Measurements from ENCODE around the gene PTTG1IP.

The PTTG1IP gene

GRCh38 chr21:44840771-44841170, 32.7 kb downstream of the PTTG1IP start:
- TF ChIP-seq CTCF (conservative IDR thresholded peaks at IDR 0.05; ENCODE audit: low read depth, low read length), result no peak

GRCh38 chr21:44838951-44839350, 34.5 kb downstream of the PTTG1IP start:
- Histone ChIP-seq H3K4me3 (IDR thresholded peaks at IDR 0.05; ENCODE audit: insufficient read depth, low read depth, low read length) (no peak overlapping the region), H2AFZ (ENCODE audit: low read depth) (no peak overlapping the region), H3K79me2 (ENCODE audit: insufficient read depth, low read depth) (no peaks in the 10 kb centered on the region), H3K4me1 (ENCODE audit: low read depth, poor library complexity, severe bottlenecking) (no peaks in the 10 kb centered on the region), H3K4me2 (no peak overlapping the region), H3K36me3 (ENCODE audit: insufficient read depth) (no peaks in the 10 kb centered on the region), H4K20me1 (ENCODE audit: insufficient read depth) (no peaks in the 10 kb centered on the region), H3K27ac (no peak overlapping the region), H3K9ac (no peak overlapping the region), H3K27me3 (ENCODE audit: insufficient read depth, low read depth) (peaks cover 52% of the 10 kb centered on the region)
- no peak for TF ChIP-seq CTCF (conservative IDR thresholded peaks at IDR 0.05; ENCODE audit: low read depth, low read length)

More at GRCh38 chr21:44840771-44841170, 32.7 kb downstream of the PTTG1IP start:
- Histone ChIP-seq H3K27me3 (ENCODE audit: insufficient read depth, low read depth) (peaks cover 40% of the 10 kb centered on the region), H4K20me1 (ENCODE audit: insufficient read depth) (no peaks in the 10 kb centered on the region), H3K9ac (no peak overlapping the region), H3K27ac (no peak overlapping the region), H3K79me2 (ENCODE audit: insufficient read depth, low read depth) (no peaks in the 10 kb centered on the region), H3K4me2 (no peak overlapping the region), H2AFZ (ENCODE audit: low read depth) (no peak overlapping the region), H3K36me3 (ENCODE audit: insufficient read depth) (no peaks in the 10 kb centered on the region), H3K4me1 (ENCODE audit: low read depth, poor library complexity, severe bottlenecking) (no peaks in the 10 kb centered on the region), H3K4me3 (IDR thresholded peaks at IDR 0.05; ENCODE audit: insufficient read depth, low read depth, low read length) (no peak overlapping the region)

- H3K27me3 ChIP-seq (ENCODE audit: insufficient read depth, low read depth), result peaks cover 53% of the 10 kb centered on the region
Measured at GRCh38 chr21:44838039-44838895, 35.2 kb downstream of the PTTG1IP start.

GRCh38 chr21:44837537-44837936, 36.0 kb downstream of the PTTG1IP start:
- no peak overlapping the region for H2AFZ ChIP-seq (ENCODE audit: low read depth)

More at GRCh38 chr21:44838039-44838895, 35.2 kb downstream of the PTTG1IP start:
- H2AFZ ChIP-seq (ENCODE audit: low read depth), result no peak overlapping the region
- TF ChIP-seq CTCF (conservative IDR thresholded peaks at IDR 0.05; ENCODE audit: low read depth, low read length), result no peak
- H4K20me1 ChIP-seq (ENCODE audit: insufficient read depth), result no peaks in the 10 kb centered on the region
- no peaks in the 10 kb centered on the region for H3K4me1 ChIP-seq (ENCODE audit: low read depth, poor library complexity, severe bottlenecking)
- no peaks in the 10 kb centered on the region for H3K79me2 ChIP-seq (ENCODE audit: insufficient read depth, low read depth)
- H3K9ac ChIP-seq, result no peak overlapping the region
- no peak overlapping the region for H3K27ac ChIP-seq
- no peaks in the 10 kb centered on the region for H3K36me3 ChIP-seq (ENCODE audit: insufficient read depth)
- no peak overlapping the region for H3K4me2 ChIP-seq
- H3K4me3 ChIP-seq (IDR thresholded peaks at IDR 0.05; ENCODE audit: insufficient read depth, low read depth, low read length), result no peak overlapping the region

More at GRCh38 chr21:44837537-44837936, 36.0 kb downstream of the PTTG1IP start:
- H4K20me1 ChIP-seq (ENCODE audit: insufficient read depth), result no peaks in the 10 kb centered on the region
- H3K4me1 ChIP-seq (ENCODE audit: low read depth, poor library complexity, severe bottlenecking), result no peaks in the 10 kb centered on the region
- H3K4me2 ChIP-seq, result no peak overlapping the region
- H3K27ac ChIP-seq, result no peak overlapping the region
- no peaks in the 10 kb centered on the region for H3K79me2 ChIP-seq (ENCODE audit: insufficient read depth, low read depth)
- no peak for TF ChIP-seq CTCF (conservative IDR thresholded peaks at IDR 0.05; ENCODE audit: low read depth, low read length)
- H3K4me3 ChIP-seq (IDR thresholded peaks at IDR 0.05; ENCODE audit: insufficient read depth, low read depth, low read length), result no peak overlapping the region
- H3K36me3 ChIP-seq (ENCODE audit: insufficient read depth), result no peaks in the 10 kb centered on the region
- H3K9ac ChIP-seq, result no peak overlapping the region
- H3K27me3 ChIP-seq (ENCODE audit: insufficient read depth, low read depth), result peaks cover 53% of the 10 kb centered on the region
